MM.1S (cell line): Measurements from ENCODE around the gene PRKAG2.
"Not testable (repeated sequence)": the region's sequence is repeated elsewhere in the genome, so short reads cannot be mapped to it uniquely, and the experiment has no call there.

Source experiments
- DNase-seq: peaks from one replicate; pipeline ENCODE4 v3.0.0-alpha.2; 2015
- H2AFZ ChIP-seq: fragments of 300-600 bp; sonication (generic); 2 replicates; pipeline ENCODE4 v1.6.0; 2016; ENCODE audit warnings: antibody characterized with exemption, low read length
- H3F3A ChIP-seq: fragments of 300-600 bp; sonication (generic); 2 replicates; pipeline ENCODE4 v1.6.1; 2016; ENCODE audit warnings: mild to moderate bottlenecking, antibody characterized with exemption, low read length, moderate library complexity, mixed read lengths; ENCODE audit not compliant: insufficient read depth
- H3K27ac ChIP-seq: fragments of 300-600 bp; sonication (generic); 2 replicates; pipeline ENCODE4 v1.5.1; 2016; ENCODE audit warnings: mild to moderate bottlenecking, low read length
- H3K27me3 ChIP-seq: fragments of 300-600 bp; sonication (generic); replicated peaks from 2 replicates; pipeline ENCODE4 v1.6.0; 2016; ENCODE audit warnings: low read length; ENCODE audit not compliant: insufficient read depth
- H3K36me3 ChIP-seq: fragments of 300-600 bp; sonication (generic); replicated peaks from 2 replicates; pipeline ENCODE4 v1.6.1; 2016; ENCODE audit warnings: mild to moderate bottlenecking, low read length, mixed read lengths; ENCODE audit not compliant: insufficient read depth
- H3K4me1 ChIP-seq: fragments of 300-600 bp; sonication (generic); 2 replicates; pipeline ENCODE4 v1.6.1; 2016; ENCODE audit warnings: low read length, mixed read lengths
- H3K4me2 ChIP-seq: fragments of 300-600 bp; sonication (generic); 2 replicates; pipeline ENCODE4 v1.6.0; 2016; ENCODE audit warnings: low read depth, low read length
- H3K4me3 ChIP-seq: fragments of 300-600 bp; sonication (generic); 2 replicates; pipeline ENCODE4 v1.5.1; 2016; ENCODE audit warnings: low read length, mixed read lengths
- H3K79me2 ChIP-seq: fragments of 300-600 bp; sonication (generic); 2 replicates; pipeline ENCODE4 v1.6.1; 2016; ENCODE audit warnings: mixed run types, low read length, mixed read lengths
- H3K9ac ChIP-seq: fragments of 300-600 bp; sonication (generic); 2 replicates; pipeline ENCODE4 v1.6.1; 2016; ENCODE audit warnings: low read length, mixed read lengths
- H3K9me2 ChIP-seq: fragments of 300-600 bp; sonication (generic); replicated peaks from 2 replicates; pipeline ENCODE4 v1.6.1; 2016; ENCODE audit warnings: mild to moderate bottlenecking, low read length, mixed read lengths; ENCODE audit not compliant: insufficient read depth
- H3K9me3 ChIP-seq: fragments of 300-600 bp; sonication (generic); replicated peaks from 2 replicates; pipeline ENCODE4 v1.6.1; 2016; ENCODE audit warnings: mild to moderate bottlenecking, low read length, mixed read lengths; ENCODE audit not compliant: insufficient read depth
- H4K20me1 ChIP-seq: fragments of 300-600 bp; sonication (generic); 2 replicates; pipeline ENCODE4 v1.6.1; 2016; ENCODE audit warnings: mild to moderate bottlenecking, low read length, moderate library complexity, mixed read lengths; ENCODE audit not compliant: insufficient read depth
- EZH2 ChIP-seq: fragments of 300-600 bp; sonication (generic); optimal IDR thresholded peaks from 2 replicates; pipeline ENCODE3; 2017; ENCODE audit warnings: low read depth, mild to moderate bottlenecking, antibody characterized with exemption, low read length, mixed read lengths
- EZH2phosphoT487 ChIP-seq: fragments of 300-600 bp; sonication (generic); IDR thresholded peaks from 2 replicates; pipeline ENCODE4 v1.6.1; 2018; ENCODE audit warnings: antibody characterized with exemption, low read length
- TF ChIP-seq, protein P1 (sequence below): fragments of 300-600 bp; sonication (generic); IDR thresholded peaks from 2 replicates; pipeline ENCODE4 v1.5.1; 2016; ENCODE audit warnings: antibody characterized with exemption, low read length, mixed read lengths

Gene PRKAG2

DNA sequence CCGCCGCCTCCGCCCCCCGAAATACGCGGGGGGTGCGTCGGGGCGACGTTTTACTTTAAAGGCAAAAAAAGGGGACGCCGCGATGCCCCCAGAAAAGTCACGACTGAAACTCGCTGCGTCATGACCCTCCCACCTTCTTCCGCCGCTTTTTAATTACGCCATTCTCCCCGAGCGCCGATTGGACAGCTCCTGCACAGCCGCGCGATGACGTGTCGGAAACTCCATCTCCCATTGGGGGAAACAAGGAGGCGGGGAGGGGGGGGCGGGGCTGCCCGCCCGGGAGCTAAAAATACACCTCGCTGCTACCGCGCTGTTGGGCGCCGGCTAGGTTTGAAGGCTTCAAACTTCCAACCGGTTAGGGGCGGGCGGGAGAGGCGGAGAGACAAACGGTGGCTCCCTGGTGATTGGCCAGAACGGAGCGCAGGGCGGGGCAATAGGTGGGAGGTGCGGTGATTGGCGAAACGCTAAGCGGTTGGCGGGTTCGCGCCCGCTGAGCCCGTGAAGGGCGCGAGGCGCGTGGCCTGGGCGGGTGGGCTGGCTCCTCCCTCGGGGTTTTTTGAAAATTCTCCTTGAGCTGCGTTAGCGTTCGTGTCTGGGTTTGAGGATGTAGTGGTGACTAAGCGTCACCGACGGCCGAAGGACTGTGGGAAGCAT is 357.0 kb downstream of the PRKAG2 start, which contains the start of gene RHEB:
TSS of gene RHEB (minus strand) at position 131 of the 654 bp plus-strand sequence. CDS start 384 bp downstream, outside the sequence.
- Histone ChIP-seq H3K9ac (peak within 1 kb of the TSS; percentile 78), H3K79me2 (peaks cover 41% of the 10 kb centered on the region), H3K36me3 (no peaks in the 10 kb centered on the region), H2AFZ (peak within 1 kb of the TSS; percentile 75), H4K20me1 (peaks cover 33% of the 10 kb centered on the region), H3K27me3 (no peaks in the 10 kb centered on the region), H3K4me3 (peak within 1 kb of the TSS; percentile 95), H3K9me3 (no peaks in the 10 kb centered on the region), H3K9me2 (no peaks in the 10 kb centered on the region), H3K4me1 (peaks cover 30% of the 10 kb centered on the region), H3K27ac (peak within 1 kb of the TSS; percentile 79), H3K4me2 (peak within 1 kb of the TSS; percentile 84), H3F3A (peaks cover 25% of the 10 kb centered on the region)
- TF ChIP-seq EZH2phosphoT487 (no peak), EZH2 (no peak)
- TF ChIP-seq, protein P1, sequence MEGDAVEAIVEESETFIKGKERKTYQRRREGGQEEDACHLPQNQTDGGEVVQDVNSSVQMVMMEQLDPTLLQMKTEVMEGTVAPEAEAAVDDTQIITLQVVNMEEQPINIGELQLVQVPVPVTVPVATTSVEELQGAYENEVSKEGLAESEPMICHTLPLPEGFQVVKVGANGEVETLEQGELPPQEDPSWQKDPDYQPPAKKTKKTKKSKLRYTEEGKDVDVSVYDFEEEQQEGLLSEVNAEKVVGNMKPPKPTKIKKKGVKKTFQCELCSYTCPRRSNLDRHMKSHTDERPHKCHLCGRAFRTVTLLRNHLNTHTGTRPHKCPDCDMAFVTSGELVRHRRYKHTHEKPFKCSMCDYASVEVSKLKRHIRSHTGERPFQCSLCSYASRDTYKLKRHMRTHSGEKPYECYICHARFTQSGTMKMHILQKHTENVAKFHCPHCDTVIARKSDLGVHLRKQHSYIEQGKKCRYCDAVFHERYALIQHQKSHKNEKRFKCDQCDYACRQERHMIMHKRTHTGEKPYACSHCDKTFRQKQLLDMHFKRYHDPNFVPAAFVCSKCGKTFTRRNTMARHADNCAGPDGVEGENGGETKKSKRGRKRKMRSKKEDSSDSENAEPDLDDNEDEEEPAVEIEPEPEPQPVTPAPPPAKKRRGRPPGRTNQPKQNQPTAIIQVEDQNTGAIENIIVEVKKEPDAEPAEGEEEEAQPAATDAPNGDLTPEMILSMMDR = no peak
- peak; percentile 100 for DNase-seq

DNA sequence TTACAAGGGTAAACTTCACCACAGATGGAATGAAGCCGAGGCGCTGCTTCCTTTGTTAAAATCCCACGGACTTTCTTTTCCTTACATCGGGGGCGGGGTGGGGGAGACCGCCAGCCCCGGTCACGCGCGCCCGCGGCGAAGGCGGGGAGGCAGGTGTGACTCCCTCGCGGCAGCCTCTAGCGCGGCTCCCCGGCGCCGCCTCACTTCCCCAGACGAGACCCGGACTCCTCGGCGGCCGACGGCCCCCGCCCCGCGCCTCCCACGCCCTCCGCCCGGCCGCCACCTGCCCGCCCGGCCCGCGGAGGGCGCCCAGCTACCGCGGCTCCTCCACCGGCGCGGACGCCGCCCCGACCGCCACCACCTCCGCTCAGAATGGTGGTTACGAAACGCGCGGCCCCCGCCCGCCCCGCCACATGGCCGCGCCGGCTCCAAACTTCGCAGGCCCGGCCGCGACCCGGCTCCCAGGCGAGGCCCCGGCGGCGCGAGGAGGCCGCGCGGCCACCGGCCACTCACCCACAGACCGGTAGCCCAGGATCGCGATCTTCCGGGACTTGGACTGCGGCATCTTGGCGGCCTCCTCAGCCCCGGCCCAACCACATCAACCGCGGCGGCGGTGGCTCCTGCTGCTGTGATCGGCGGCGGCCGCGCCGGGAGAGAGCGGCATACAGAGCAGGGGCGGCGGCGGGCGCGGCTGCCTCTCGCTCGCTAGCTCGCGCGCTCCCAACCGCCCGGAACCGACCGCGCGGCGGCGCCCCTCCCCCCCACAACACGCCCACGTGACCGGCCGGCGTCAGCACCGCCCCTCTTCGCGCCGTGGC is 357.8 kb downstream of the PRKAG2 start:
- H3K4me3 ChIP-seq = peak overlapping the region; percentile 95
- peak overlapping the region; percentile 78 for H3K9ac ChIP-seq
- peaks cover 40% of the 10 kb centered on the region for H4K20me1 ChIP-seq
- H3K9me3 ChIP-seq, H3K27me3 ChIP-seq, H2AFZ ChIP-seq, H3K36me3 ChIP-seq, H3K9me2 ChIP-seq: not testable (repeated sequence)
- H3K4me2 ChIP-seq = peak overlapping the region; percentile 84
- peaks cover 25% of the 10 kb centered on the region for H3F3A ChIP-seq
- H3K79me2 ChIP-seq = peaks cover 48% of the 10 kb centered on the region
- peaks cover 30% of the 10 kb centered on the region for H3K4me1 ChIP-seq
- DNase-seq = peak; percentile 50
- H3K27ac ChIP-seq = peak overlapping the region; percentile 79

DNA sequence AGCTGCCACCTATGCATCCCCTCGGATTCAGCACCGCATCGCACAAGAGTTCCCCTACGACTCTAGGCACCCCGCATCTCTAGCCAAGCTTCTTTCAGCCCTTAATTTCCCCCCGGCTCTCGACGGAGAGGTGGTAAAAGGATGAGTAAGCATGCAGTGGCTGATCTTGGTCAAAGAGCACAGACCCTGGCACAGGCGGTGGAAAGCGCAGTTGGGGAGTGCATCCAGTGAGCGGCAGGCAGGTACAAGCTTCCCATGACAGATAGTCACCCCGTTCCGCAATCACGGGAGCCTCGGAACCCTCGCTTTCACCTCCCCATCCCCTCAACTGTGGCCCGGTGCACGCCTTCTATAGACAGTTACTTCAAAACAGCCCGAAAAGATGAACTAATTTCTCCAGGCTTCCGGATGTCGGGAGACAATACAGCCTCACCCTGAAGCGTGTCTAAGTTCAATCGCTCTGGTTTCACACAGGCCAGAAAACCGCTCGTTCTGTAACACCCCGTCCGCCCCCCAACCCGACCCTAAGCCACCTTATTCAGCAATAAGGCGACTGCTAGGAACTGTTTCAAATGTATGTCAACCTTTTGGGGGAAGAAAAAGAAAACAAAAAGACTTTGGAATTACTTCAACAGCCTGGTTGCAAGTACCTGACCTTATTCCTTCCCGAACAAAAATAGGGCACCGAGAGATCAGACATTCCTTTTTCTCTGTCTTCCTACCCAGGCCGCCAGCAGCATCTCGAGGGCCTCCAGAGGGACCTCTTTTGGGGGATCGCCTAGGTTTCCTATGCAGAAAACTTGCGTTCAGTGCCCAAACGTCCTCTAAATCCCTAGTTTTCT is 358.6 kb downstream of the PRKAG2 start:
- H3K9me3 ChIP-seq = no peaks in the 10 kb centered on the region
- H3K4me1 ChIP-seq = peaks cover 30% of the 10 kb centered on the region
- TF ChIP-seq, protein P1 = peak; percentile 15
- TF ChIP-seq EZH2 (no peak), EZH2phosphoT487 (no peak)
- peaks cover 57% of the 10 kb centered on the region for H3K79me2 ChIP-seq
- H3K9ac ChIP-seq = peak overlapping the region; percentile 78
- peak overlapping the region; percentile 95 for H3K4me3 ChIP-seq
- H4K20me1 ChIP-seq = peaks cover 48% of the 10 kb centered on the region
- no peaks in the 10 kb centered on the region for H3K27me3 ChIP-seq
- H3K36me3 ChIP-seq = no peaks in the 10 kb centered on the region
- peak overlapping the region; percentile 84 for H3K4me2 ChIP-seq
- peak; percentile 54 for DNase-seq
- no peaks in the 10 kb centered on the region for H3K9me2 ChIP-seq
- peaks cover 25% of the 10 kb centered on the region for H3F3A ChIP-seq
- H3K27ac ChIP-seq = peak overlapping the region; percentile 79; the same call in 1 of the 2 replicates
- H2AFZ ChIP-seq = no peak overlapping the region
